ENCODE data around the gene SORBS2.

The SORBS2 gene

DNA sequence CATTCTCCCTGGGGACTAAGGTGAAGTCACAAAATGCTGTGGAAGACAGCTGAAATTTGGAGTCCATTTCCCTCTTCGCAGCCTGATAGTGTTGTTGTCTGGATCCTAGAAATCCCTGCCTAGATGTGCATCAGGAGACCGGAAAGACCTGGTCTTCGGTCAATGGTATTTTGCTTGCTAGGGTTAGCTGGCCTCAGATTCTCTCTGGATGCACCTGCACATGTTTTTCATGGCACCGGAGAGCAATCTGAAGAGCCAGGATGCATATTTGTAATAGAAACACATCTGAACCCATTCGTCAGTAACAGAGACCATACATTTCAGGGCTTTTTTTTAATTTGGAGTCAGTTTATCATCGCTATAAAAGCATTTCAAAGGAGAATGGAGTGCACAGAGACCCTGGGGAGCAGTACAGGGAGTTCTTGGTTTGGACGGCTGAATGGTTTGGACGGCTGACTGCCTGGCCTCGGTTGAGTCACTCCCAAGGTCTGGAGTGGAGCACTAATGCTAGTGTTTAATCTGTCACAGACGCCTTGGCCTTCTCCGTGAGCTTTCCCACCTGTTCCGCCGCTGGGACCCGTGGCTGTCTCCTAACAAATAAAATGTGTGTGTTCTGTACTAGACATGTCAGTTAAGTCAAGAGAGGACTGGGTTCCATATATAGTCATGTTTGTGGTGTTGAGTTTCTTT is 269.2 kb downstream of the SORBS2 start:
- no peak for DNase-seq

DNA sequence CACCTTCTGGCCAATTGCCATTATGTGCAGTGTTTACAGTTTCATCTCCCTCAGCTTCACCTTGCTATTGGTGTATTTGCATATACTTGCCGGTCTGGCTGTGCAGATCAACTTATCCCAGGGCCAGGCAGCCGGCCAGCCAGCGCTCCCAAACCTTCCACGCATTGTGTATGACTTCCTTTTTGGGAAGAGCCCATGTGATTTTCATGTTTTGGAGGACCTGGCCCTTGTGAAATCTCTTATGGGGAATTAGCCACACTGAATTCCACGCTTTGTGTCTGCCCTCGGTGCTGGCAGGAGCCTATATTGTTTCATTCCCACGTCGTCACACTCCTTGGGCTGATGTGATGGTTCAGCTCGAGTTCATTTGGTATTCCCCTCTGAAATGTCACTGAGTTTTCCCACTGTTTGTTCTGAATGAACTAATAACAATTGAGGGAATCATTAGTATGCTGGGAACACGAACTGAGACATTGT is 270.7 kb downstream of the SORBS2 start:
- DNase-seq: no peak

DNA sequence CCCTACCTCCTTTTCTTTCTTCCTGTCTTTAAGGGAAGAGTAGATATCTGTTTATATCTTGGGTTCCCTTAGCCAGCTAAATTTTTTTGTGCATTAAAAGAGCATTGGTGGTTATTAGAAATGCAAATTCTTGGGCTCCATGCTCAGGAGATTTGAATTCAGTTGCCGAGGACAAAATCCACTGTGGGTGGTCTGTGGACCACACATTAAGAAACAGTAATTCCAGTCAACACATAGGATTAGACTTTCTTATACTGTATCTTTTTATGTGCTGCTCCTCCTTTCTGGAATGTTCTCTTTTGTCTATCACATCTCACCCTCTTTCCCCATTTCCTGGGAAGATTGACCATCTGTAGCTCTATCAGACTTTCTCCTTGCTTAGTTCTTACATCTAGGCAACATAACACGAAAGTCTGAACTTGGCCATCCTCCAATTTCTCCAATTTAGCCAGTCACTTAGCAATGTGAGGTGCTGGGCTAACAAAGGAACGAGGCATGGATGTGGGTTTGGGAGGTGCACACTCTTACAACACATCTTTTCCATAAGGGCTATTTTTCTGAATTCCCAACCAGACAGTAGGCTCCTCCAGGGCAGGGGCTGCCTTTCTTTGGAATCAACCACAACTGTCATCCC is 271.4 kb downstream of the SORBS2 start:
- DNase-seq: no peak

DNA sequence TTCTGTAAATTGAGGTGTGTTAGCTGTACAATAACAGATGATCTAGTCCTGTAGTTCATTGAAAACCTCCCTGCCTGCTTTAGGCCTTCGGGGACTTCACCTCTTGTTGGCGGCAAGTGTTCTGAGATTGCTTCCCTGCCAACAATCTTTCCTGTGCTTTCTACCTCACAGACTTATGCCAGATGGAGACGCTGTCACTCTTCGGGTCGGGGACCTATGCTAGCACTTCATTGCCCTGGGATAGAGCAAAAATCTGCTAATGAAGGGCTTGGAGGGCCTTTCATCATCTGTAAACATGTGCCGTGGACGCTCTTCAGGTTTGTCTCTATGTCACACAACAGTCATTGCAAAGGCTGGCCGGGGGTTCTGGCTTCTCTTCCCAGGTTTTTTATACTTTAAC is 272.0 kb downstream of the SORBS2 start:
- DNase-seq: no peak

DNA sequence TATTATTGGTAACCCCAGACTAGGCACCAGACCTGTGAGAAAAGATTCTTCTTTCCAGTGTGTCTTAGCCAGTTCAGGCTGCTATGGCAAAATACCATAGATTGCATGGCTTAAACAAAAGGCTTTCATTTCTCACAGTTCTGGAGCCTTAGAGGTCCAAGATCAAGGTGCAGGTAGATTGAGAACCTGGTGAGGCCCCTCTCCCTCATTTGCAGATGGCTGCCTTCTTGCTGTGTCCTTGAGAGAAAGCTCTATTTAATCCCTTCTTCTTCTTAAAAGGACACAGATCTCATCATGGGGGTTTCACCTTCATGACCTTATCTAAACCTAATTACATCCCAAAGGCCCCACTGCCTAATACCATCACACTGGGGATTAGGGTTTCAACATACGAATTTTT is 273.2 kb downstream of the SORBS2 start:
- DNase-seq: no peak

DNA sequence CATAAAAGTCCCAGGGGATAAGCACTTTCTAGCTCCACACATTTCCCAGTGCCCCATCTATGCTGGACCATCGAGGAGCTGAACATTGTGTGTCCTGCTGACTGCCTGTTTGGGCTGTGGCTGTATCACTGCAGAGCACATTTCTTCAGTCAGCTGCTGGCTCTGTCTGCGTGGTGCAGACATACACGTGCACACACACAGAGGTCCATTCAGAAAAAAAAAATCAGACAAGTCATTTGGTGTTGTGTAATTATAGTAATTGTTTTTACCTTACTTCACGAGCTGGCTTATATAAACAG is 275.6 kb downstream of the SORBS2 start:
- no peak for DNase-seq

DNA sequence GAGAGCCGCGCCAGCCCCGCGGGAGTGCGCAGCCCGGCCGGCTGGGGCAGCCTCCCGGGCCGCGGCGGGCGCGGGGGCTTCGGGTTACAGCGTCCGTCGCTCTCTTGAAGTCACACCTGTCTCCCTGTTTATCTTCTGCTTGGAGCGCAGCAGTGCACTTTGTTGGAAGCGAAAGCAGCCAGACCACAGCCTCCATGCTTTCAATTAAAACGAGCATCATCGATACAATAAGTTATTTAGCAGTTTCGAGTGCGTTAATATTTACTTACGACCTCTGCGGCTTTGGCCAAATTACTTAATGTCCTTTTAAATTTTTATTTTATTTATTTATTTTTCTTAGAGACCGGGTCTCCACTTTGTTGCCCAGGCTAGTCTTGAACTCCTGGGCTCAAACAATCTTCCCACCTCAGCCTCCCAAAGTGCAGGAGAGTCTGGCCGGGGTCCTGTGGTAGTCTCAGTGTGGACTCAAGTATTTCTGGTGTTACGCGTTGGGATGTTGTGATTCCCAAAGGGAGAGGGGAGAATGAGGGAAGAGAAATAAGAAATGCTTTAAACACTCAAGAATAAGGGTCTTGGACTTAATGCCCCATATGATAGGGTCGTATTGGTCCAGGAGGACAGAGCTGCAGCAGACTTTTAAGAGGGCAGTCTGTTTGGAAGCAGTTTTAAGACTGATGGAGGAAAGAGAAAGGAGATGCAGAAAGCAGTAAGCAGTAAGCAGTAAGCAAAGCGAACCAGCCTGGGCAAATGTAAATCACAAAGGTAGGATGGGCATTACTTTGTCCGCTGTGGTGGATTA is 276.2 kb downstream of the SORBS2 start:
- DNase-seq: no peak
